PC-9 (cell line): ENCODE measurements around the gene CCDC15.

ENCODE experiments used
- EZH2 ChIP-seq: fragments of 200-600 bp; sonication (generic); IDR thresholded peaks from 2 replicates; pipeline ENCODE4 v1.8.0; 2017; ENCODE audit warnings: antibody characterized with exemption, low read depth
- TF ChIP-seq, protein P1 (sequence below): fragments of 200-600 bp; sonication (generic); conservative IDR thresholded peaks from 2 replicates; pipeline ENCODE4 v1.6.1; 2017; ENCODE audit warnings: mixed run types, antibody characterized with exemption, mild to moderate bottlenecking, moderate library complexity

DNA sequence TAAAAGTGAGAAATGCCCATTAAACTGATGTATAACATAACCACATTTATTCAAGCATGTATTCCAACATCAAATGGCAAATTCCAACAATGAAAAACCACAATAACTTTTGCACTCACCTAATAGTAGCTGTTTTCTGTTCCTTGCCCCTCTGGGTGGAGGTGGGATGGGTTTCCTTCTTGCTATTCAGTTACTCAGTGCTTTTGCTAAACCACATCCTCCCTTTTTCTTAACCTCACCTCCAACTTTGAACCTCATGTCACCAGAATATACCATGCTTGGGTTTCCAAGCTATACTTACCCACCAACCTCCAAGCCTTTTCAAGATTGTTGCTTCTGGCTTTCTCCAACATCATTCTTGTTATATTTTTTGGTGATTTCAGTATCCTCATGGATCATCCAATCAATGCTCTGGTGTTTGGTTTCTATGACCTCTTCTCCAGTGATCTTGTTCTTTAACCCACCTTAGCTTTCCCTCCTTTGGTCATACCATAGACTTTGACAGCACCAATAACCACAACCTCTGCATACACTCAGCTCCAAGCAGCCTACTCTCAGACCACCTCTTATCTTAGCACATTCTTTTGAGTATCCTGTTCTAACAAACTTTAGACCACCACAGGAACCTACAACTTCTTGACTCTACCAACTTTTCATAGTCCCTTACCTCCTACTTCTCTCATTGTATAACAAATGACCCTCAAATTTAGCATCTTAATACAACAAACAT is 3.2 kb upstream of the CCDC15 start:
- TF ChIP-seq, protein P1, sequence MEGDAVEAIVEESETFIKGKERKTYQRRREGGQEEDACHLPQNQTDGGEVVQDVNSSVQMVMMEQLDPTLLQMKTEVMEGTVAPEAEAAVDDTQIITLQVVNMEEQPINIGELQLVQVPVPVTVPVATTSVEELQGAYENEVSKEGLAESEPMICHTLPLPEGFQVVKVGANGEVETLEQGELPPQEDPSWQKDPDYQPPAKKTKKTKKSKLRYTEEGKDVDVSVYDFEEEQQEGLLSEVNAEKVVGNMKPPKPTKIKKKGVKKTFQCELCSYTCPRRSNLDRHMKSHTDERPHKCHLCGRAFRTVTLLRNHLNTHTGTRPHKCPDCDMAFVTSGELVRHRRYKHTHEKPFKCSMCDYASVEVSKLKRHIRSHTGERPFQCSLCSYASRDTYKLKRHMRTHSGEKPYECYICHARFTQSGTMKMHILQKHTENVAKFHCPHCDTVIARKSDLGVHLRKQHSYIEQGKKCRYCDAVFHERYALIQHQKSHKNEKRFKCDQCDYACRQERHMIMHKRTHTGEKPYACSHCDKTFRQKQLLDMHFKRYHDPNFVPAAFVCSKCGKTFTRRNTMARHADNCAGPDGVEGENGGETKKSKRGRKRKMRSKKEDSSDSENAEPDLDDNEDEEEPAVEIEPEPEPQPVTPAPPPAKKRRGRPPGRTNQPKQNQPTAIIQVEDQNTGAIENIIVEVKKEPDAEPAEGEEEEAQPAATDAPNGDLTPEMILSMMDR: no peak
- no peak for TF ChIP-seq EZH2
